ENCODE measurements around the gene SLC35F4. TPM values are rescaled to one million over a fixed set of nuclear protein-coding genes. Genes with fewer than 3 reads are reported as not detected.
A peak's percentile ranks its signal among the peaks of the same experiment; 100 is the strongest.

Gene SLC35F4
- total and polyA plus RNA-seq, 10 of the 15 experiments (the other 5 are each of a cell fraction or from before 2014, with no cell fraction given): 0.06 to 0.30 TPM; not detected in 8

DNA sequence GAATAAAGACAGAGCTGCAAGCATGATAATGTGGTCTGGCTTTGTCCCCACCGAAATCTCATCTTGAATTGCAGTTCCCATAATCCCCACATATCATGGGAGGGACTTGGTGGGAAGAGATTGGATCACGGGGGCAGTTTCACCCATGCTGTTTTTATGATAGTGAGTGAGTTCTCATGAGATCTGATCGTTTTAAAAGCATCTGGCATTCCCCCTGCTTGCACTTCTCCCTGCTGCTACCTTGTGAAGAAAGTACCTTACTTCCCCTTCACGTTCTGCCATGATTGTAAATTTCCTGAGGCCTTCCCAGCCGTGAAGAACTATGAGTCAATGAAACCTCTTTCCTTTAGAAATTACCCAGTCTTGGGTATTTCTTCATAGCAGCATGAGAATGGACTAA, 158.7 kb downstream of the SLC35F4 start:
- ATAC-seq (no peak), FAIRE-seq (no peak), DNase-seq (ENCODE audit: low read depth, low spot score) (no peak)
- ChIA-PET CTCF (interaction anchor here (0.6 kb wide), 1 partner anchor 365 kb away, joined by 3 read pairs; no protein-coding TSS in a partner anchor), SMC1A (ENCODE audit: uncharacterized antibody, unreplicated experiment) (interaction anchor here (1.3 to 1.7 kb wide), 2 partner anchors 15 to 42 kb away, joined by 3 to 4 read pairs; no protein-coding TSS in a partner anchor), RAD21 (ENCODE audit: unreplicated experiment) (no interaction called here), POLR2A (no interaction called here)
- no TSS peak for BruUV-seq (replicated peaks)
- no peaks in the 10 kb centered on the region for H3K36me3 ChIP-seq (ENCODE audit: control insufficient read depth in 2 of 2, insufficient read depth in 2 of 2, low read length in 1 of 2)
- TF ChIP-seq, protein P1, sequence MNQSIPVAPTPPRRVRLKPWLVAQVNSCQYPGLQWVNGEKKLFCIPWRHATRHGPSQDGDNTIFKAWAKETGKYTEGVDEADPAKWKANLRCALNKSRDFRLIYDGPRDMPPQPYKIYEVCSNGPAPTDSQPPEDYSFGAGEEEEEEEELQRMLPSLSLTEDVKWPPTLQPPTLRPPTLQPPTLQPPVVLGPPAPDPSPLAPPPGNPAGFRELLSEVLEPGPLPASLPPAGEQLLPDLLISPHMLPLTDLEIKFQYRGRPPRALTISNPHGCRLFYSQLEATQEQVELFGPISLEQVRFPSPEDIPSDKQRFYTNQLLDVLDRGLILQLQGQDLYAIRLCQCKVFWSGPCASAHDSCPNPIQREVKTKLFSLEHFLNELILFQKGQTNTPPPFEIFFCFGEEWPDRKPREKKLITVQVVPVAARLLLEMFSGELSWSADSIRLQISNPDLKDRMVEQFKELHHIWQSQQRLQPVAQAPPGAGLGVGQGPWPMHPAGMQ (IDR thresholded peaks at IDR 0.05; ENCODE audit: borderline replicate concordance): no peak
- 0 out of 2 replicates have a peak, but pooled peaks have one; percentile 23 for TF ChIP-seq IKZF1 (conservative IDR thresholded peaks at IDR 0.05)
- peak in 1 of 2 experiments; percentile 13; a peak in 1 of 4 replicates for TF ChIP-seq IKZF2 (IDR thresholded peaks at IDR 0.05)
- no peak for TF ChIP-seq CREM (IDR thresholded peaks at IDR 0.05; ENCODE audit: low read depth)
- TF ChIP-seq, protein P2, sequence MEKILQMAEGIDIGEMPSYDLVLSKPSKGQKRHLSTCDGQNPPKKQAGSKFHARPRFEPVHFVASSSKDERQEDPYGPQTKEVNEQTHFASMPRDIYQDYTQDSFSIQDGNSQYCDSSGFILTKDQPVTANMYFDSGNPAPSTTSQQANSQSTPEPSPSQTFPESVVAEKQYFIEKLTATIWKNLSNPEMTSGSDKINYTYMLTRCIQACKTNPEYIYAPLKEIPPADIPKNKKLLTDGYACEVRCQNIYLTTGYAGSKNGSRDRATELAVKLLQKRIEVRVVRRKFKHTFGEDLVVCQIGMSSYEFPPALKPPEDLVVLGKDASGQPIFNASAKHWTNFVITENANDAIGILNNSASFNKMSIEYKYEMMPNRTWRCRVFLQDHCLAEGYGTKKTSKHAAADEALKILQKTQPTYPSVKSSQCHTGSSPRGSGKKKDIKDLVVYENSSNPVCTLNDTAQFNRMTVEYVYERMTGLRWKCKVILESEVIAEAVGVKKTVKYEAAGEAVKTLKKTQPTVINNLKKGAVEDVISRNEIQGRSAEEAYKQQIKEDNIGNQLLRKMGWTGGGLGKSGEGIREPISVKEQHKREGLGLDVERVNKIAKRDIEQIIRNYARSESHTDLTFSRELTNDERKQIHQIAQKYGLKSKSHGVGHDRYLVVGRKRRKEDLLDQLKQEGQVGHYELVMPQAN (conservative IDR thresholded peaks at IDR 0.05): no peak
- no peak for TF ChIP-seq STAT1 (conservative IDR thresholded peaks at IDR 0.05)
- TF ChIP-seq STAT3 (IDR thresholded peaks at IDR 0.05; ENCODE audit: low read depth, low read length): no peak
- TF ChIP-seq NFXL1 (IDR thresholded peaks at IDR 0.05; ENCODE audit: borderline replicate concordance): no peak
- no peak for TF ChIP-seq RAD51 (IDR thresholded peaks at IDR 0.05)
- no peak for TF ChIP-seq ZNF24 (IDR thresholded peaks at IDR 0.05)
- TF ChIP-seq BMI1 (IDR thresholded peaks at IDR 0.05; ENCODE audit: borderline replicate concordance): no peak
- TF ChIP-seq NFYA (IDR thresholded peaks at IDR 0.05; ENCODE audit: borderline replicate concordance, low read depth, low read length): no peak
- TF ChIP-seq RELA (IDR thresholded peaks at IDR 0.05; ENCODE audit: borderline replicate concordance, partially characterized antibody): no peak
- TF ChIP-seq EZH2 (IDR thresholded peaks at IDR 0.05; ENCODE audit: borderline replicate concordance, control insufficient read depth, low read depth, low read length): no peak
- TF ChIP-seq, protein P3, sequence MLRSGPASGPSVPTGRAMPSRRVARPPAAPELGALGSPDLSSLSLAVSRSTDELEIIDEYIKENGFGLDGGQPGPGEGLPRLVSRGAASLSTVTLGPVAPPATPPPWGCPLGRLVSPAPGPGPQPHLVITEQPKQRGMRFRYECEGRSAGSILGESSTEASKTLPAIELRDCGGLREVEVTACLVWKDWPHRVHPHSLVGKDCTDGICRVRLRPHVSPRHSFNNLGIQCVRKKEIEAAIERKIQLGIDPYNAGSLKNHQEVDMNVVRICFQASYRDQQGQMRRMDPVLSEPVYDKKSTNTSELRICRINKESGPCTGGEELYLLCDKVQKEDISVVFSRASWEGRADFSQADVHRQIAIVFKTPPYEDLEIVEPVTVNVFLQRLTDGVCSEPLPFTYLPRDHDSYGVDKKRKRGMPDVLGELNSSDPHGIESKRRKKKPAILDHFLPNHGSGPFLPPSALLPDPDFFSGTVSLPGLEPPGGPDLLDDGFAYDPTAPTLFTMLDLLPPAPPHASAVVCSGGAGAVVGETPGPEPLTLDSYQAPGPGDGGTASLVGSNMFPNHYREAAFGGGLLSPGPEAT (IDR thresholded peaks at IDR 0.05; ENCODE audit: low read depth): peak; percentile 56; the same call in 1 of the 2 replicates
- TF ChIP-seq NFIC (IDR thresholded peaks at IDR 0.05; ENCODE audit: low read depth, low read length): no peak
- TF ChIP-seq ZNF207 (IDR thresholded peaks at IDR 0.05; ENCODE audit: borderline replicate concordance): no peak
- H3K4me2 ChIP-seq (ENCODE audit: control insufficient read depth, insufficient read depth): no peak overlapping the region
- no peaks in the 10 kb centered on the region for H4K20me1 ChIP-seq (ENCODE audit: control insufficient read depth, insufficient read depth)
- under 1% methylated on average over 5 of the region's 5 CpGs for WGBS (ENCODE audit: insufficient coverage, insufficient replicate concordance, low lambda C conversion rate, missing lambda C conversion rate)
- no peaks in the 10 kb centered on the region for H3K4me1 ChIP-seq (ENCODE audit: control insufficient read depth, insufficient read depth, low read length)
- intact Hi-C loops (cut with micrococcal nuclease; ENCODE audit: unreplicated experiment): no loop called here
- H3K4me3 ChIP-seq: no peak overlapping the region
- no peak overlapping the region for H3K27ac ChIP-seq (ENCODE audit: control insufficient read depth, insufficient read depth)
- no peaks in the 10 kb centered on the region; the same call in 2 of the 3 replicates for H3K9me3 ChIP-seq (replicated peaks; ENCODE audit: control insufficient read depth, insufficient read depth, low read length)
- no peak overlapping the region for H3K9ac ChIP-seq (ENCODE audit: control insufficient read depth, insufficient read depth, low read length)
- H2AFZ ChIP-seq (ENCODE audit: control insufficient read depth, low read depth, low read length): no peak overlapping the region
- H3K79me2 ChIP-seq (ENCODE audit: control insufficient read depth, insufficient read depth, low read length): no peaks in the 10 kb centered on the region
- H3K27me3 ChIP-seq (replicated peaks in 1 of 2; ENCODE audit: control insufficient read depth in 2 of 2, insufficient read depth in 2 of 2, low read length in 1 of 2): no peaks in the 10 kb centered on the region
- in situ Hi-C loops (cut with MboI): no loop called here
